Sigmoid colon (tissue), 4 donors: ENCODE measurements around the gene SECISBP2L.

Experiments
- EP300 ChIP-seq, 4 donors: sonication (generic); formaldehyde crosslinking; IDR thresholded peaks; one replicate each; pipeline ENCODE4 v1.6.1; 2017; ENCODE audit warnings: antibody characterized with exemption in 4 of 4
- POLR2A ChIP-seq, 2 donors: fragments of 450-650 bp; IDR thresholded peaks; one replicate each; pipeline ENCODE4 v1.6.1; 2016; ENCODE audit warnings: antibody characterized with exemption in 2 of 2, mild to moderate bottlenecking in 2 of 2, moderate library complexity in 2 of 2
- POLR2AphosphoS5 ChIP-seq, 4 donors: sonication (generic); formaldehyde crosslinking; IDR thresholded peaks; one replicate each; pipeline ENCODE4 v1.6.1; 2017; ENCODE audit warnings: antibody characterized with exemption in 4 of 4
- TF ChIP-seq, protein P1 (sequence below), 4 experiments: fragments of 450-650 bp in 3 of 4; fragments of 200-600 bp in 1 of 4; IDR thresholded peaks; one replicate each; pipeline ENCODE4 v1.5.1; 2016 to 2019; ENCODE audit warnings: antibody characterized with exemption in 4 of 4, mild to moderate bottlenecking in 3 of 4, moderate library complexity in 2 of 4

DNA sequence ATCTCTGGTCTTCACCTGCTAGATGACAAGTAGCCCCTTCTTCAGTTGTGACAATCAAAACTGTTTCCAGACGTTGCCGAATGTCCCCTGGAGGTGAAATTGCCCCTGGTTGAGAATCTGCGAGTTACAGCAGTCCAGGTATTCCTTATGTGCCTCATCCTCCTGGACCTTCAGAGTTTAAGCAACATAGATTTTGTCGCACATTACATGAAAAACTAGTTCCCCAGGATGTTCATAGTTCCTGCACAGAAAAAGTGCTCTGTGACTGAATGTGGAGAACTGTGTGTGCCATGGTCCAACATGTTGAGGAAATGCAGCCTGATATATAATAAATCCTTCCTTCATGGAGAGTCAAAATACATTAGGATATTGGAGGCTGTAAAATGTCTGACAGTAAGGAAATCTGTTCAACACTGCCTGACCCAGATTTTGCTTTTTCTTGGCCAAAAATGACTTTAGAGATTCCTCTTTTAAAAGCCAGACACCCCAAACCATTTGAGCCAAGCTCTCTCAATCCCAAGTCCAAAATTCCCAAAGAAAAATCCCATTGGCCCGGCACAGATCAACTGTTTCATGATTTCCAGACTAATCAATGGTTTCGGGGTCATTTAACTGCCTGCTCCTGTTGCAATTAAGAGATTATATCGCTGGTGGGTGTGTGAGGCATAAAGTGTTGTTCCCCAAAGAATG, 62.1 kb downstream of the SECISBP2L start:
- TF ChIP-seq POLR2A (IDR thresholded peaks at IDR 0.05), result no peak
- TF ChIP-seq, protein P1, sequence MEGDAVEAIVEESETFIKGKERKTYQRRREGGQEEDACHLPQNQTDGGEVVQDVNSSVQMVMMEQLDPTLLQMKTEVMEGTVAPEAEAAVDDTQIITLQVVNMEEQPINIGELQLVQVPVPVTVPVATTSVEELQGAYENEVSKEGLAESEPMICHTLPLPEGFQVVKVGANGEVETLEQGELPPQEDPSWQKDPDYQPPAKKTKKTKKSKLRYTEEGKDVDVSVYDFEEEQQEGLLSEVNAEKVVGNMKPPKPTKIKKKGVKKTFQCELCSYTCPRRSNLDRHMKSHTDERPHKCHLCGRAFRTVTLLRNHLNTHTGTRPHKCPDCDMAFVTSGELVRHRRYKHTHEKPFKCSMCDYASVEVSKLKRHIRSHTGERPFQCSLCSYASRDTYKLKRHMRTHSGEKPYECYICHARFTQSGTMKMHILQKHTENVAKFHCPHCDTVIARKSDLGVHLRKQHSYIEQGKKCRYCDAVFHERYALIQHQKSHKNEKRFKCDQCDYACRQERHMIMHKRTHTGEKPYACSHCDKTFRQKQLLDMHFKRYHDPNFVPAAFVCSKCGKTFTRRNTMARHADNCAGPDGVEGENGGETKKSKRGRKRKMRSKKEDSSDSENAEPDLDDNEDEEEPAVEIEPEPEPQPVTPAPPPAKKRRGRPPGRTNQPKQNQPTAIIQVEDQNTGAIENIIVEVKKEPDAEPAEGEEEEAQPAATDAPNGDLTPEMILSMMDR (IDR thresholded peaks at IDR 0.05), result no peak
- no peak for TF ChIP-seq EP300 (IDR thresholded peaks at IDR 0.05)
- no peak for TF ChIP-seq POLR2AphosphoS5 (IDR thresholded peaks at IDR 0.05)
